DMS53 treated with DMSO at 0.1 percent for 48 hours (cell line): Measurements from ENCODE around the gene KCTD4.
"Not testable (repeated sequence)": the region's sequence is repeated elsewhere in the genome, so short reads cannot be mapped to it uniquely, and the experiment has no call there.

ENCODE experiments used
- DNase-seq: peaks from one replicate; lab custom pipeline; 2025; ENCODE audit not compliant: unreplicated experiment; lab: John Stamatoyannopoulos, UW

Gene KCTD4

GRCh38 chr13:45216193-45216592, 15.3 kb upstream of the KCTD4 start:
- DNase-seq = no peak

GRCh38 chr13:45215392-45216077, 14.7 kb upstream of the KCTD4 start:
- DNase-seq = no peak

GRCh38 chr13:45209229-45209628, 8.4 kb upstream of the KCTD4 start:
- DNase-seq = no peak

- no peak for DNase-seq
Observed at GRCh38 chr13:45208132-45208531, 7.3 kb upstream of the KCTD4 start.

- no peak for DNase-seq
Observed at GRCh38 chr13:45207319-45207718, 6.5 kb upstream of the KCTD4 start.

- no peak for DNase-seq
Observed at GRCh38 chr13:45206340-45206739, 5.5 kb upstream of the KCTD4 start.

GRCh38 chr13:45205124-45205523, 4.3 kb upstream of the KCTD4 start:
- DNase-seq = no peak

- DNase-seq = no peak
Observed at GRCh38 chr13:45199711-45200110, 1.1 kb downstream of the KCTD4 start.

- no peak for DNase-seq
Observed at GRCh38 chr13:45198924-45199323, 1.9 kb downstream of the KCTD4 start.

- DNase-seq = no peak
Observed at GRCh38 chr13:45198041-45198440, 2.8 kb downstream of the KCTD4 start.

GRCh38 chr13:45196622-45197021, 4.2 kb downstream of the KCTD4 start:
- no peak for DNase-seq

GRCh38 chr13:45196096-45196495, 4.7 kb downstream of the KCTD4 start:
- no peak for DNase-seq

GRCh38 chr13:45195421-45195820, 5.4 kb downstream of the KCTD4 start:
- no peak for DNase-seq

- no peak for DNase-seq
Observed at GRCh38 chr13:45194081-45194939, 6.5 kb downstream of the KCTD4 start.

- DNase-seq = no peak
Observed at GRCh38 chr13:45191874-45192273, 9.0 kb downstream of the KCTD4 start.

- DNase-seq = not testable (repeated sequence)
Observed at GRCh38 chr13:45189511-45189910, 11.3 kb downstream of the KCTD4 start.

- DNase-seq = not testable (repeated sequence)
Observed at GRCh38 chr13:45189077-45189476, 11.8 kb downstream of the KCTD4 start.

GRCh38 chr13:45185286-45185685, 15.6 kb downstream of the KCTD4 start:
- DNase-seq = no peak

GRCh38 chr13:45184693-45185092, 16.2 kb downstream of the KCTD4 start:
- DNase-seq = no peak

- no peak for DNase-seq
Observed at GRCh38 chr13:45180713-45181601, 19.9 kb downstream of the KCTD4 start.

GRCh38 chr13:45180303-45180702, 20.5 kb downstream of the KCTD4 start:
- no peak for DNase-seq
